A673 (cell line): ENCODE measurements around the gene SMYD1.

Experiments used
- CTCF ChIP-seq: fragments of 300-800, 200-600 bp; sonication (generic); conservative IDR thresholded peaks from 2 replicates; pipeline ENCODE4 v1.5.1; 2017; ENCODE audit warnings: low read depth, mild to moderate bottlenecking, antibody characterized with exemption, low read length, moderate library complexity, mixed read lengths
- EZH2 ChIP-seq: fragments of 200-600 bp; sonication (generic); IDR thresholded peaks from 2 replicates; pipeline ENCODE4 v1.6.1; 2017; ENCODE audit warnings: borderline replicate concordance, low read depth, mild to moderate bottlenecking, mixed read lengths, antibody characterized with exemption, low read length; ENCODE audit not compliant: poor library complexity, severe bottlenecking

DNA sequence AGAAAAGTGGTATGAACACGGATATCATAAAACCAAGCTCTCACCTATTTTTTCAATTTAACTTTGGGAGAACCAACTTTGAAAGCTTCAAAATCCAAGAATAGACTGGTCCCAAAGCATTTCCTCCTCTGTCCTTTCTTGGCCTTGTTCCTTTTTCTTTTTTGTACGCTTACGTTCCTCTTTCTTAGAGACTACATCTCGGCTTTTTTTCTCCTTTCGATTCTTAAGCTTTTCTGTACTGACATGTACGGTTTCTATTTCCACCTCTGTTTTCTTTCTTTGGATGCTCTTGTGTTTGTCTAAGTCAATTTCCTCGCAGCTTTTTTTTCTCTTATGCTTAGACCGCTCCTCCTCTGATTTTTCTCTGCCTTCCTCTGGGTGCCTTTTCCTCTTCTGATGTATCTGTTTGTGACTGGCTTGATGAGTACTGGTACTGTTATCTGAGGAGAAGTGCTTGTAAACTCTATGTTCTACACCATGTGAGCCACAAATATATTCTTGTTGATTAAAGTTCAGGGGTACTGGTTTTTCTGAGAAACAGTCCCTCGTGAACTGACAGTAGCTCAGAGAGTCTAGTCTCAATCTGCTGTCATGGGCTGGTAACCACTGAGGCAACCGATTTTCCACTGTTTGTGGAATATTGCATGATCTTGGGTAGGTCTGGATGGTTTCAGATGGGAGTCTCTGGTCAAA, 39.8 kb upstream of the SMYD1 start:
- TF ChIP-seq CTCF (no peak), EZH2 (no peak)
